ENCODE measurements around the gene CTBS.
A peak's percentile ranks its signal among the peaks of the same experiment; 100 is the strongest.

The CTBS gene

DNA sequence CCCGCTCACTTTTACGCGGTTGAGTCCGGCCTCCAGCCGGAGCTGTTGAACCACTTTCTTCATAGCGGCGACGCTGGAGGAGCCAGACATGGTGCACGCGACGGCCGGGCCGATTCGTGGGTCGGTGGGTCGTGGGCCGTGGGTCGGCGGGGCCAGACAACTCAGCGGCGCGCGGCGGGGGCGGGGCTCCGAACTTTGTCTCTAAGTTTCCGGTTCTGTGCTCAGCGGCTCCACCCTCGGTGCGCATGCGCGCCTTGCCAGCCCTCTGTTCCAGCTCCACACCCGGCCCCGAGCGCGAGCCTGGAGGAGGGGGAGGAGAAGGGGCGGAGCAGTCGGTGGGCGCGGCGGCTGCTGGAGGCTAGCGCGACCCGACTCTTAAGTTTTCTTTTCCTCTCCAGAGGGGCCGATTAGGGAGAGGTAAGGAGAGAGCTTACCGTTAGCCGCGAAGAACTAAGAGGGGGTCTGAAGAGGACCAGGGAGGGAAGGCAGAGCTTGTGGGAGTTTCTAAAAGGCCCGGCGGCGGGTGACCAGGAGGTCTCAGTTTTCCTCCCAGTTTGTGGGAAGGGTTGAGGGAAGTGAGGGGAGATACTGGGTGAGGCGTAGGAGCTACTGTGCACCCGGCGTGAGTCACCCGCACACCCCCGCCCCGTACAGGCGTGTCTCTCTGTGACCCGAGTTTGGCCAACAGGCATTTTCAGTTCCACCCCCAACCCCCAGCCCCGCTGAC, 68.1 kb downstream of the CTBS start, which contains the start of the genes GNG5 and SPATA1:
Gene GNG5, minus strand, starts transcription at position 580 of the 727 bp plus-strand sequence. Its CDS starts 490 bp downstream, at position 90.
Gene SPATA1, plus strand, starts transcription at position 385 of the 727 bp plus-strand sequence. CDS start 9,974 bp downstream, outside the sequence.
- DNase-seq (ENCODE audit: low spot score), result peak; percentile 97

DNA sequence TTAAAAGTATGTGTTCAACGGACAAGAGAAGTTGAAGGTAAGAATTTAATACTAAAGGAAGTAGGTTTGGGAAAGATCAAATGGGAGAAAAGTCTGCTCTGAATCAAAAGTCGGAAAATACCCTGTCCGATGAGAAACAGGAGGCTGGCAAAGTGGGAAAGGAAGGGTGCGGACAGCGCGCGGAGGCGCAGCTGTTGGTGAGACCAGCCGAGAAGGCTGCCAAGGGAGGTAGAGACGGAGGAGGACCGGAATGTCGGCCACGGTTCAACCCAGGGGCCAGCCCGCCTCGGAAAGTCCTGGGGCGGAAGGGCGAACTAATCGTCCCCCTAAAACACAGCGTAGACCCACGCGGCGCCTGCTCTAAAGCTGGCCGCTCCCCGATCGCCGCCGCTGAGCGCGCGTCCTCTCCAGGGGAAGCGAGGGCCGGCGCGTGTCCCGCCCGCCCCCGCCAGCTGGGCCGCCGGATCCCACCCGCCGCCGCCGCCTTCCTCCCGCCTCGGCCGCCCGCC, 68.7 kb downstream of the CTBS start:
- DNase-seq (ENCODE audit: low spot score), result no peak

DNA sequence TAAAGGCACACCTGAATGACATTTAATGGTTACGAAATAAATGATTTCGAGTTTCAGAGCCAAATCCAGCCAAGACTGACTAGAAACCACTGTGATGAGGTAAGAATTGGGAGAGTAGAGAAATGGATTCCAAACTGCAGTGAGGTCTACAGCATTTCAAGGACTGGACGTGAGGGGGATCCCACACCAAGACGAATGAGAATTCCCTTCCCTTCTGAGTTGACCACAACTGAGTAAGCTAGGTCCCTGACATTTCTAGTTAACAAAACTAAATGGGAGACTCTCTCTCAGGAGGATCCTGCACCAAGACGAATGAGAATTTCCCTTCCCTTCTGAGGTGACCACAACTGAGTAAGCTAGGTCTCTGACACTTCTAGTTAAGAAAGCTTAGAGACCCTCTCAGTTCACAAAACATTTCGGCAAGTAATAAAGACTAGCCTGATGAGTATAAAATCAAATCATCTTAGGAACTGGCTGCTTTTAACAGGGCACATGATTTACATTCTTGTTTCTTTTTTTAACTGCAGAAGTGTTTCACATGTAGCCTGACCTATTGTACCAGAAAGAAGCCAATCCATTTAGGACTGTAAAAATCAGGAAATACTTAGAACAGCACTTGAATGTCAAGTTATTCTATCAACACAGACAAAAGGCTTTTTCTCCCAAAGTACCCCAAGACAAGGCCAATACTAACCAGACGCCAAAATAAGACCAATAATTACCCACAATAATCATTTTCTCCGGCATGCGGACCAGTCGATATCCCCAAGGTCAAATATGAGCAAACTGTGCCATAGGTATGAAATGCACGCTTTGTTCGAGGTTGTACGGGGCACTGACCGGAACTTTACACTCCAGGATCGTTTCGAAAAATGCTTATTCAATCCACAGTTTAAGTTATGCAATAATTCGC, 69.4 kb downstream of the CTBS start:
- no peak for DNase-seq (ENCODE audit: low spot score)

DNA sequence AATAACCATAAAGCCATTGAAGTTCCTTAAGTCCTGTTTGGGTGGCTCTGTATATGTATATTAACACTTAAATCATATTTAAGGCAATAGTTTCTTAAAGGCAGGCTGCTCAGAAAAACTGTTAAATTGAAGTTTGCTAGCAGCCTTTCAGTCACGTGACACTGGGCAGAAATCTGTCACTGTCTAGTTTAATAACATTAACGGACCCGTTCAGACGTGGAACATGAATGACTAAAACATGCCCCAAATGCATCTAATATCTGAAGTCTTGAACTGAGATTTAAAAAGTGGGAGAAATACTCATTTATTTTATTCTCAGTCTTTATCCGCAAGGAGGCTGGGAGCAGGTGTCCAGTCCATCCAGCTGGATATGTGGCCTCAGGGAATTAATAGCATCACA, 71.3 kb downstream of the CTBS start:
- no peak for DNase-seq (ENCODE audit: low spot score)
